Measurements from ENCODE around the gene CREBL2.
A peak's percentile ranks its signal among the peaks of the same experiment; 100 is the strongest.
"Not testable (repeated sequence)": the region's sequence is repeated elsewhere in the genome, so short reads cannot be mapped to it uniquely, and the experiment has no call there.

Gene CREBL2

GRCh38 chr12:12611512-12612306 lies at the start of gene CREBL2:
Gene CREBL2 (plus strand): TSS chr12:12611876. CDS start chr12:12612173, 297 bp downstream.
- peak; percentile 88 for DNase-seq (ENCODE audit: low spot score)
- no peak for TF ChIP-seq CTCF (IDR thresholded peaks at IDR 0.05; ENCODE audit: extremely low read depth, missing control alignments)

GRCh38 chr12:12562016-12562483 lies 49.6 kb upstream of the CREBL2 start:
- no peak for TF ChIP-seq CTCF (IDR thresholded peaks at IDR 0.05; ENCODE audit: extremely low read depth, missing control alignments)
- DNase-seq (ENCODE audit: low spot score) = peak; percentile 54

- TF ChIP-seq CTCF (IDR thresholded peaks at IDR 0.05; ENCODE audit: extremely low read depth, missing control alignments) = no peak
- peak; percentile 95 for DNase-seq (ENCODE audit: low spot score)
These were observed 49.0 kb upstream of the CREBL2 start, which contains the start of gene DUSP16 for GRCh38 chr12:12562585-12563261. Gene DUSP16 (minus strand): TSS chr12:12562863. CDS start chr12:12521098, 41,765 bp downstream.

GRCh38 chr12:12563290-12563928 lies 48.3 kb upstream of the CREBL2 start:
- no peak for DNase-seq (ENCODE audit: low spot score)
- TF ChIP-seq CTCF (IDR thresholded peaks at IDR 0.05; ENCODE audit: extremely low read depth, missing control alignments) = no peak

DNA sequence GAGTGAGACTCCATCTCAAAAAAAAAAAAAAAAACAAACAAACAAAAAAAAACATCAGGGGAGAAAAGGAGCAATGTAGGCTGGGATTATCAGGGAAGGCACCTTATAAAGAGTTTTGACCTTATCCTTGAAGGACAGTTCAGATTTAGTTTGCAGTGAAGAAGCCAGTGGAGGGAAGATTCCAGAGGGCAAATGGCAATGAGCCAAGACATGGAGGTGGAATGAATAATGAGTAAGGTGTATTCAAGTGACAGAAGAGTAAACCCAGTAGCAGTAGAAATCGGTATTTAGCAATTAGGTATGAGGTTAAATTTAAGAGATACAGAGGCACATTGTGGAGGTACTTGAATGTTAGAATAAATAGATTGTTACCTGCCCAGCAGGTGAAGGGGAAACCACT lies 46.8 kb upstream of the CREBL2 start:
- no peak for TF ChIP-seq CTCF (IDR thresholded peaks at IDR 0.05; ENCODE audit: extremely low read depth, missing control alignments)
- DNase-seq (ENCODE audit: low spot score) = peak; percentile 15

- not testable (repeated sequence) for DNase-seq (ENCODE audit: low spot score)
These were observed 45.7 kb upstream of the CREBL2 start for GRCh38 chr12:12565971-12566370.

DNA sequence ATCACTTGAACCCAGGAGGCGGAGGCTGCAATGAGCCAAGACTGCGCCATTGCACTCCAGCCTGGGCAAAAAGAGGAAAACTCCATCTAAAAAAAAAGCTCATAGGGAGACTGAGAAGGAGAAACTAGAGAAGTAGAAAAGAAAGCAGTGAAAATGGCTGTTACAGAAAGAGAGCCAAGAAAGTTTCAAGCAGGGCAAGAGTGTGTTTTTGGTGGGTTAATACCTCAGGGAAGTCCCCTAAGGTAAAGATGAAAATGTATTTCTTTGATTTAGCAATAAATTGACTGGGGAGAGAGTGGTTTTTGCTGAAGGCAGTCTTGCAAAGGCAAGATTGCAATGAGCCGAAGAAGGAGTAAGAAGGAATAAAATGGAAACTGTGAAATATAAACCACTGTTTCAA lies 39.0 kb upstream of the CREBL2 start:
- DNase-seq (ENCODE audit: low spot score) = no peak

More for the DNA sequence above, 39.0 kb upstream of the CREBL2 start:
- TF ChIP-seq CTCF (IDR thresholded peaks at IDR 0.05; ENCODE audit: extremely low read depth, missing control alignments) = no peak

Data from GM20000 (cell line).